NCI-H187 treated with DMSO at 0.1 percent for 48 hours (cell line): Measurements from ENCODE around the gene SHROOM3.

Experiments used
- DNase-seq: peaks from one replicate; lab custom pipeline; 2025; lab: John Stamatoyannopoulos, UW

The SHROOM3 gene

DNA sequence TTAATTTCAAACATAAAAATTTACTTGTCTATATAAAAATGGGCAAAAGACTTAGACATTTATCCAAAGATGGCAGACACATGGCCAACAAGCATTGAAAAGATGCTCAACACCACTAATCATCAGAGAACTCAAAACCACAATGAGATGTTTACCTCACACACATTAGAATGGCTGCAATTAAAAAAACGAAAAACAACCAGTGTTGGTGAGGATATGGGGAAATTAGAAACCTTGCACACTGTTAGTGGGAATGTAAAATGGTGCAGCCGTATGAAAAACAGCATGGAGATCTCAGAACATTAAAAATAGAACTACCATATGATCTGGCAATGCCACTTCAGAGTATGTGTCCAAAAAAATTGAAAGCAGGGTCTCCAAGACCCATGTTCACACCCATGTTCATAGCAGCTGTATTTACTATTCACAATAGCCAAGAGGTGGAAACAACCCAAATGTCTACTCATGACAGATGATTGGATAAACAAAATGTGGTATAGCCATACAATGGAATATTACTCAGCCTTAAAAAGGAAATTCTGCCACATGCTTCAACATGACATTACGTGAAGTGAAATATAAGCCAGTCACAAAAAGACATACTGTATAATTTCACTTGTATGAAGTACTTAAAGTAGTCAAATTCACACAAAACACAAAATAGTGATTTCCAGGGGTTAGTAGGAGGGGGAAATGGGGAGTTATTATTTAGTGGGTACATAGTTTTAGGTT, 316.7 kb downstream of the SHROOM3 start:
- no peak for DNase-seq

DNA sequence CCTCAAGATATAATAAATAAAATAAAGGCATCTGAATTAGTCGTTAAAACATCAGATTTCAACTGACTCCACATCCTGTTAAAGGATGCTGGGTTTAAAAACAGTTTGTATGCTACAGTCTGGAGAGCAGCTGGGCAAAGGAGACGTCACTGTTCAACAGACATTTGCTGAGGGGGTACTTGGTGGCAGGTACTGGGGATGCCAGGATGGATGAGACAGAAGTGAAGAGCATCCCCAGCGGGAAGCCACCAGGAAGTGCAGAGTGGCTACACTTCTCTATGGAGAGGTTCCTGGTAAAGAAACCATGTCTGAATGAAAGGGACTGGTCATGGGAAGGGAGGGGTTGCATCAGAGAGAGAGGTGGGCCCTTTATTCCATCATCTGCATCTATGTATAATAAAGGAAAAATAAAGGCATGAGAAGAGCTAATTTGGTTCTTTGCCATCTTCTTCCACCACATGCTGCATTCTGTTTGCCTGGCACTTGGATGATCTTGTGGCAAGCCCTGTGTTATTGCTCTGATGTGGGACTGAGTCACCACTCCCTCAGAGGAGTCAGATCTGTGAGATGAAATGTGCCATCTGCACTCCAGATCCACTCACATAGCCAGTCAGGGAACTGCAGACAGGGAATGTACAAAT, 318.0 kb downstream of the SHROOM3 start:
- DNase-seq: no peak

DNA sequence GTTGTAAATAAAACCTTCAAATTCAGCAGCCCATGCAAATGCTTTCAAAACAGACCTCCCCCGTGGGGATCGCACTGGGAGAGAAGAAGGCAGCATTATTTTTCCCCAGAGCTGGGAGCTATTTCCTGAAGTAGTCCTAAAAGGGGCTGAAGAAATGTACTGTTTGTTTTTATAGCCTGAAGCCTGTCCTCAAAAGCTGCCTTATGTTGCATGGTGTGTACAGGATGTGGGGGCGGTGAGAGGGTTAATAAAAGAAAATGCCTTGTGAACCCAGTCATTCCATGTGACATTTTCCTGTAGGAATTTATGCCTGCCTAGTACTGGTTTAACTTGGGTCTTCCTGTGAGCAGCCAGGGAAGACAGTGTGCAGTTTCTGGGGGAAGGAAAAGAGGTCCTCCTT, 318.8 kb downstream of the SHROOM3 start:
- DNase-seq: no peak

DNA sequence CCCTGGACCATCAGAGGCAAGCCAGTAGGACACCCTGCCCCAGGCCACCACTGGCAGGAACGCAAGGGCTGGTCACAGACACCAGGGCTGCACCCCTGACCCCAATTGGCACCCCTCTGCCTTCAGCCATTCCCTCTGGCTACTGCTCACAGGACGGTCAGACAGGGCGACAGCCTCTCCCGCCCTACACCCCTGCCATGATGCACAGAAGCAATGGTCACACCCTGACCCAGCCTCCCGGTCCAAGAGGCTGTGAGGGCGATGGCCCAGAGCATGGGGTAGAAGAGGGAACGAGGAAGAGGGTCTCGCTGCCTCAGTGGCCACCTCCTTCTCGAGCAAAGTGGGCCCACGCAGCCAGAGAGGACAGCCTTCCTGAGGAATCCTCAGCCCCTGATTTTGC, 319.4 kb downstream of the SHROOM3 start:
- DNase-seq: no peak

- no peak for DNase-seq
Measured at GRCh38 chr4:76755756-76756155, 320.7 kb downstream of the SHROOM3 start.

DNA sequence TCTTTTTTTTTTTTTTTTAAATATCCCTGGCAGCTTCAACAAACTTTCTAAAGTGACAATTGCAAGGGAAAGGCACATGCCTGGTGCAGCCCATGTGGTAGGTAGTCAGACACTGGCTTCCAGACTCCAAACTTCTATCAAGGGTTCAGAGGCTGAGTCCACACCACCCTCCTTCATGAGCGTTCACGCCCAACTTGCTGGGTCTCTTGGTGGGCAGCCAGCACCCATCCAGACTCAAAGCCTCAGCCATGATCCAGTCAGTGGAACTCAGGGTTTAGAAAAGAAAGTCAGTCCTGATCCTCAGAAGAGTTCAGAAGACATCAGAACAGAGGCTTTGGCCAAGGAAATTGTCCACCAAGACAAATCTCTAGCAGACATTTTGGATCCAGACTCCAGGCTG, 321.4 kb downstream of the SHROOM3 start:
- no peak for DNase-seq

DNA sequence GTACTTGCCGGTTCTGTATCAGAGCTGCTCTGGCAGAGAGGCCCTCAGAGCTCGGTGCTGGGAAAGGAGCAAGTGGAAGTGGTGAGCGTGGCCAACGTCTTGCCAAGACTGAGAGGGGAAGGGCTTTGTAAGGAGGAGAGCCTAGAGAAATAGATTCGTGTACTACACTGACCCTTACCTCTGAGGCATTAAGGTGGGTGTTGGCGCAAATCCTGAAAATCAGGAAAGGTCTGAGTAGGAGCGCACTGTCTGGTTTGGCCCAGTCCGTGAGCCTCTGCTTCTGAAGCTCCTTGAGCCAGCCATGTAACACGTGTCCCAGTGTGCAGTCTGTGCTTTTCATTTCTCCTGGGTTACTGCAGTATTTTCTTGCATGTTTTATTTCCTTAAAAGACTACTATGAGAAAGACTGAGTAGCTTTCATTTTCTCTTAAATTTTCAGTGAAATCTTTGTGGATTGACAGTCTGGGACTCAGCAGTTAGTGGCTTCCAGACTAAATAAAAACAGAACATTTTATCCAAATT, 322.4 kb downstream of the SHROOM3 start:
- no peak for DNase-seq

GRCh38 chr4:76758290-76758882, 323.4 kb downstream of the SHROOM3 start:
- no peak for DNase-seq

GRCh38 chr4:76758996-76759395, 324.0 kb downstream of the SHROOM3 start:
- DNase-seq: no peak

DNA sequence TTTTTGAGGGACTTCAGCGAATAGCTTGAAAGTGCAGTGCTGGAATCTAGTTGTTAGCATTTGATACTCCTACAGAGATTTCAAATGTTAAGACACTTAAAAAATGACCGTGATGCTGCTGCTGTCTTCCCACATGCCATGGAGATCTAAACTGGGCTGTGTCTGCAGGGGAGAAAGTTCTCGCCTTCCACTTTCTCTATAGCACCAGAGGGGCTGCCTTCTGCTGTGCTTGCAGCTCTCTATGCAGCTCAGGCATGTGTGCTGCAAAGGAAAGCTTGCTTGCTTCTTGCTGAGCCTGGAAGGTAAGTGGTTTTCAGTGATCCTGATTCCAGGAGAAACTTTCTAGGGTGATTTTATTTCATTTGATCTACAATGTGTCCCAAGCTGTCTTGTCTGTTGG, 325.2 kb downstream of the SHROOM3 start:
- no peak for DNase-seq

- DNase-seq: no peak
Measured at GRCh38 chr4:76762137-76763130, 327.4 kb downstream of the SHROOM3 start.

- no peak for DNase-seq
Measured at GRCh38 chr4:76764251-76764650, 329.2 kb downstream of the SHROOM3 start.

GRCh38 chr4:76765473-76766183, 330.6 kb downstream of the SHROOM3 start:
- DNase-seq: no peak

DNA sequence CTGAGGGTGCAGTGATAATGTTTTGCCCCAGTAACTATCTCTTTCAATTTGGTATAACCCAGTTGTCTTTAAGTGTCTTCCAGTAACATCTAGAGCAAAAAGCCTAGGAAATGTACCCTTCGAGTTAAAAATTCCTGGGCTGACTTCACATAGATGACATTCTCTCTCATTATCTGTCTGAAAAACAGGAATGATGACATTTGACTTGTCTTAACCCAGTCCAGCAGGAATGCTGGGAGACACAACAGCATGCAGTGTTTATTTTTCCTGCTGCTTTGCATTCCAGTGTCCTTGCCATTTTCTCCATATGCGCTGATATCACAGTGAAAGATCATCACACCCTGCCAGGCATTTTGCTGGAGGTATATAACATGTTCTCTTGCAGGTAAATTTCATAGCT, 333.0 kb downstream of the SHROOM3 start:
- DNase-seq: no peak

DNA sequence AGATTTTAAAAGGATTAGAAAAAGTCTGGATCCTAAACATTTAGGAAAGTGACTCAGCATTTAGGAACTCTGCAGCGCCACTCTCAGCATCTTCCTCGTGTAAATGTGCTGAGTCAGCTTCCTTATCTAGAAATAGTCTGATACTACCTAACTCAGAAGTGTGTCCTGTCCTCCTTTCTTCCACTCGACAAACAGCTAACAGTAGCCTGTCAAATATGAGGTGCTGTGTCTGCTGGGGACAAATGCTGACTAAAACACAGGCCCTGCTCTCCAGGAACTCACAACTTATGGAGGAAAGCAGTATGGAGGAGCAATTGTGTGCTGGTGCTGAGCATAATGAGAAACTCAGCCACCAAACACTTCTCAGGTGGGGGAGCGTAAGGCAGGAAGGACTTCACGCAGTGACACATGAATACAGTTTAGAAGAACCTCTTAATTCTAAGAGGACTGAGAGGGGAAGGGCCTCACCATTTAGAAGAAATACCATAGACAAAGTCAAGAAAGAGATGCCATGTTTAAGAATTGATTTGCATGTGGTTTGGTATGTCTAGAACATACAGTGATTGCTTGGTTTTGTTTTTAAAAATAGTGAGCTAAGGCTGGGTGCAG, 337.6 kb downstream of the SHROOM3 start:
- no peak for DNase-seq

GRCh38 chr4:76773766-76774165, 338.7 kb downstream of the SHROOM3 start:
- no peak for DNase-seq

DNA sequence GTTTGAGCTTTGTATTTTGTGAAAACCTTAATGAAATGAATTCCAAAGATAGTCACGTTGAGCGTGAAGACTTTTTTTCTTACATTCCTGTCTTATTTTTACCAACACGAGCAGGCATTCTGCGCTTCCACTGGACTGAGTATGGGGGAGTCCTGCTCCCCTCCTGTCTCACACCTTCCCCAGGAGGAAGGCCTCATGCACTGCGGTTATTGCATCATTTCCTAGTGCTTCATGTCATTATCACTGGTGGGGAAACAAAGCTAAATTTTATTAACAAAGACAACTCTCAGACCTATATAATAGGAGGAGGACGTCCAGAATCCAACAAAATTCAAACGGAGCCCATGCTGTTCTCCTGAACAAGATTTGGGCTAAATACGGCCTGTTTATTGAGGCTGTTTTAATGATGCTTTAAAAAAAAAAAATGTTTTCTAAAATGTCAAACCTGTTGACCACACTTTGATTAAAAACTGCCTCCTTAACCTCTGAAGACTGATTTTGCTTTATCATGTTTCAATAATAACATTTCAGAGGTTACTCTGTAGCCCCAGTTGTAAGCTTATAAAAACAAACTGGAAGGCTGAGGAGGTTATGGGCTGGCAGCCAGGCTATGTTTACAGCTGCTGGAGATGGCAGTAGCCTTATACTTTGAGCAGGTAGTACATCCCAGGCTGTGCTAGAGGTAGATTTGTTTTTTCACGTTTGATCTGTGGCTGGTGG, 344.9 kb downstream of the SHROOM3 start:
- DNase-seq: no peak

- no peak for DNase-seq
Measured at GRCh38 chr4:76780781-76781697, 346.0 kb downstream of the SHROOM3 start.
